ENCODE results near the gene BMP3. TPM values are rescaled to one million over a fixed set of nuclear protein-coding genes. Genes with fewer than 3 reads are reported as not detected.
A peak's percentile ranks its signal among the peaks of the same experiment; 100 is the strongest.

BMP3 gene
- polyA plus RNA-seq, 1 of the 3 experiments (the other 2 are of a cell fraction) = 0.12 TPM

DNA sequence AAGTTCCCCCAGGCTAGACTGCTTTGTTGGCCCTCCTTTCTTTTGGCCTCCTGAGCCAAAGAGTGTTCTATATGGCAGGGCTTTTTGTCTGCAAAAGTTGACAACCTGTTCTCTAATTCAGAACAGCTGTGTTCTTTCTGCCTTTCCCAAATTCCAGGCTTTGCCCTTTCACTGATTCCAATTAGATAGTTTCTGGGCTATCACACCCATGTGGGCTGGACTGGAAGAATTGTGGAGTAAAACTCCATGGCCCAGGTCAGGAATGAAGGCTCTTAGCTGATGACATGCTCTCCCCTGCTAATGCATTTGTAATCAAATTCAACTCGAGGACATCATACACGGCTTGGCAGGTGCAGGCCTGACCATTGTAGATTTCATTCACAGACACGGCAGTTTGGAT lies 19.4 kb downstream of the BMP3 start:
- Histone ChIP-seq H3K4me2 (no peak overlapping the region), H3K9ac (no peak overlapping the region), H2AFZ (ENCODE audit: low read depth) (no peak overlapping the region), H3K4me3 (ENCODE audit: low read depth in 2 of 2, low read length in 1 of 2) (no peak overlapping the region), H3F3A (replicated peaks; ENCODE audit: insufficient read depth) (no peaks in the 10 kb centered on the region), H3K79me2 (ENCODE audit: insufficient read depth) (no peaks in the 10 kb centered on the region), H3K27ac (ENCODE audit: low read depth in 2 of 2, low read length in 1 of 2) (no peak overlapping the region), H3K9me3 (no peaks in the 10 kb centered on the region), H4K20me1 (ENCODE audit: insufficient read depth) (no peaks in the 10 kb centered on the region), H3K36me3 (replicated peaks in 1 of 2; ENCODE audit: control insufficient read depth in 1 of 2, insufficient read depth in 2 of 2, low read length in 1 of 2) (no peaks in the 10 kb centered on the region), H3K27me3 (ENCODE audit: insufficient read depth) (no peaks in the 10 kb centered on the region; the same call in 1 of the 2 replicates), H3K9me2 (no peaks in the 10 kb centered on the region), H3K4me1 (ENCODE audit: control insufficient read depth in 1 of 2, insufficient read depth in 2 of 2, low read depth in 1 of 2, low read length in 1 of 2) (no peaks in the 10 kb centered on the region)
- 5% methylated on average over 3 of the region's 3 CpGs for WGBS (ENCODE audit: low lambda C conversion rate)
- ChIA-PET CTCF (interaction anchor here (0.9 to 4.4 kb wide), 2 partner anchors 10 to 60 kb away, joined by 3 to 26 read pairs; no protein-coding TSS in a partner anchor), POLR2A (no interaction called here)
- DNase-seq = no peak
- no peak for TF ChIP-seq EP300 (IDR thresholded peaks at IDR 0.05; ENCODE audit: borderline replicate concordance in 1 of 2, low read depth in 1 of 2, low read length in 1 of 2)
- TF ChIP-seq JUND (IDR thresholded peaks at IDR 0.05) = no peak
- TF ChIP-seq FOXJ3 (CRISPR knock-in tag; IDR thresholded peaks at IDR 0.05) = no peak
- no peak for TF ChIP-seq FOSL2 (IDR thresholded peaks at IDR 0.05; ENCODE audit: borderline replicate concordance, low read depth)
- TF ChIP-seq, protein P1, sequence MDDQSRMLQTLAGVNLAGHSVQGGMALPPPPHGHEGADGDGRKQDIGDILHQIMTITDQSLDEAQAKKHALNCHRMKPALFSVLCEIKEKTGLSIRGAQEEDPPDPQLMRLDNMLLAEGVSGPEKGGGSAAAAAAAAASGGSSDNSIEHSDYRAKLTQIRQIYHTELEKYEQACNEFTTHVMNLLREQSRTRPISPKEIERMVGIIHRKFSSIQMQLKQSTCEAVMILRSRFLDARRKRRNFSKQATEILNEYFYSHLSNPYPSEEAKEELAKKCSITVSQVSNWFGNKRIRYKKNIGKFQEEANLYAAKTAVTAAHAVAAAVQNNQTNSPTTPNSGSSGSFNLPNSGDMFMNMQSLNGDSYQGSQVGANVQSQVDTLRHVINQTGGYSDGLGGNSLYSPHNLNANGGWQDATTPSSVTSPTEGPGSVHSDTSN (IDR thresholded peaks at IDR 0.05) = no peak
- no peak for TF ChIP-seq MEF2A (IDR thresholded peaks at IDR 0.05; ENCODE audit: borderline replicate concordance, low read depth)

DNA sequence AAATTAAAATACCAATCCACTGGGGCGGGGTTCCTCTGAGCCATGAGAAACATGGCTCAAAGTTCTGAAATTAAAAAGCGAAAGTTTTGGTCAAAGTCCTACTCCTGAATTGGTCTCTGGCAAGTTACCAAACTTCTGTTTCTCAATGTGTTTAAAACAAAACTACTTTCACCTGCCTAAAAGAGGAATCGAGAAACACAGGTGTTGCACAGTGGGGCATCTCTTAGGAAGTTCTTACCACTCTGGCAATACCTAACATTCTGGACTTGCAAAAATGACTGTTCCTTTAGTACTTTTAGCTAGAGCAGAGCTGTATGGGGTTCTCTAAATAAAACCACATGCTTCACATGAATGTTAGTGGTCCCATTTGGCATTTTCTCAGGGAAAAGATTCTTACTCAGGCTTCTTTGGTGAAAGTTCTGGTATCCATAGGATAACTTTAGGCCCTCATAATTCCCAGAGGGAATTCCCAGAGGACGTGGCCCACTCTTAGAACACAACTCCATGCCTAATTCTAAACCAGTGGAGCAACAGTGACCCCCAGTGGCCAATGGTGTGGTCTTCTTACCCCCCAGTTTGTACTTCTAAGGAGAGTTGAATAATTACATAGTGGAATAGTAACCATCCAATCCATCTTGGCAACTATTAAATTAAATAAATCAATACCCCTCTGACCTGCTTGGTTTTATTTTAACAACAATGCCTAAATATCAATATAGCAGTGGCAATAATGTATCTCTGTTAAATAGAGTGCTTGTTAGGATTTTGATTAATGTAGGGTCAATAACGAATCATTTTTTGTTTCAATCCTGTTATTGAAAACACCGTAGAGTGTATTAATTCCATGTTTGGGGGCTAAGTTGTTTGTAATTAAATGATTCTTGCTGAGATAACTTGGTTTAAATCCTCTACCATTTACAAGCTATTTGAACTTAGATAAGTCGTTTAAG lies 21.9 kb downstream of the BMP3 start:
- Histone ChIP-seq H3K36me3 (replicated peaks in 1 of 2; ENCODE audit: control insufficient read depth in 1 of 2, insufficient read depth in 2 of 2, low read length in 1 of 2) (no peaks in the 10 kb centered on the region), H3K9me3 (no peaks in the 10 kb centered on the region), H3K9me2 (no peaks in the 10 kb centered on the region), H3K4me3 (ENCODE audit: low read depth in 2 of 2, low read length in 1 of 2) (no peak overlapping the region; a peak in 1 of 4 replicates), H3K27ac (ENCODE audit: low read depth in 2 of 2, low read length in 1 of 2) (no peak overlapping the region), H3F3A (replicated peaks; ENCODE audit: insufficient read depth) (no peaks in the 10 kb centered on the region), H2AFZ (ENCODE audit: low read depth) (no peak overlapping the region), H3K79me2 (ENCODE audit: insufficient read depth) (no peaks in the 10 kb centered on the region), H3K4me1 (ENCODE audit: control insufficient read depth in 1 of 2, insufficient read depth in 2 of 2, low read depth in 1 of 2, low read length in 1 of 2) (no peaks in the 10 kb centered on the region), H4K20me1 (ENCODE audit: insufficient read depth) (no peaks in the 10 kb centered on the region), H3K9ac (no peak overlapping the region), H3K4me2 (no peak overlapping the region), H3K27me3 (ENCODE audit: insufficient read depth) (no peaks in the 10 kb centered on the region; the same call in 1 of the 2 replicates)
- 4% methylated on average over 7 of the region's 7 CpGs for WGBS (ENCODE audit: low lambda C conversion rate)
- ChIA-PET POLR2A (no interaction called here), CTCF (interaction anchor here (0.7 to 4.4 kb wide), 7 partner anchors 10 to 789 kb away, joined by 3 to 26 read pairs (median 3); no protein-coding TSS in a partner anchor)
- peak; percentile 20 for DNase-seq
- TF ChIP-seq, protein P2, sequence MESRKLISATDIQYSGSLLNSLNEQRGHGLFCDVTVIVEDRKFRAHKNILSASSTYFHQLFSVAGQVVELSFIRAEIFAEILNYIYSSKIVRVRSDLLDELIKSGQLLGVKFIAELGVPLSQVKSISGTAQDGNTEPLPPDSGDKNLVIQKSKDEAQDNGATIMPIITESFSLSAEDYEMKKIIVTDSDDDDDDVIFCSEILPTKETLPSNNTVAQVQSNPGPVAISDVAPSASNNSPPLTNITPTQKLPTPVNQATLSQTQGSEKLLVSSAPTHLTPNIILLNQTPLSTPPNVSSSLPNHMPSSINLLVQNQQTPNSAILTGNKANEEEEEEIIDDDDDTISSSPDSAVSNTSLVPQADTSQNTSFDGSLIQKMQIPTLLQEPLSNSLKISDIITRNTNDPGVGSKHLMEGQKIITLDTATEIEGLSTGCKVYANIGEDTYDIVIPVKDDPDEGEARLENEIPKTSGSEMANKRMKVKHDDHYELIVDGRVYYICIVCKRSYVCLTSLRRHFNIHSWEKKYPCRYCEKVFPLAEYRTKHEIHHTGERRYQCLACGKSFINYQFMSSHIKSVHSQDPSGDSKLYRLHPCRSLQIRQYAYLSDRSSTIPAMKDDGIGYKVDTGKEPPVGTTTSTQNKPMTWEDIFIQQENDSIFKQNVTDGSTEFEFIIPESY (IDR thresholded peaks at IDR 0.05; ENCODE audit: borderline replicate concordance, low read depth) = no peak
- TF ChIP-seq, protein P3, sequence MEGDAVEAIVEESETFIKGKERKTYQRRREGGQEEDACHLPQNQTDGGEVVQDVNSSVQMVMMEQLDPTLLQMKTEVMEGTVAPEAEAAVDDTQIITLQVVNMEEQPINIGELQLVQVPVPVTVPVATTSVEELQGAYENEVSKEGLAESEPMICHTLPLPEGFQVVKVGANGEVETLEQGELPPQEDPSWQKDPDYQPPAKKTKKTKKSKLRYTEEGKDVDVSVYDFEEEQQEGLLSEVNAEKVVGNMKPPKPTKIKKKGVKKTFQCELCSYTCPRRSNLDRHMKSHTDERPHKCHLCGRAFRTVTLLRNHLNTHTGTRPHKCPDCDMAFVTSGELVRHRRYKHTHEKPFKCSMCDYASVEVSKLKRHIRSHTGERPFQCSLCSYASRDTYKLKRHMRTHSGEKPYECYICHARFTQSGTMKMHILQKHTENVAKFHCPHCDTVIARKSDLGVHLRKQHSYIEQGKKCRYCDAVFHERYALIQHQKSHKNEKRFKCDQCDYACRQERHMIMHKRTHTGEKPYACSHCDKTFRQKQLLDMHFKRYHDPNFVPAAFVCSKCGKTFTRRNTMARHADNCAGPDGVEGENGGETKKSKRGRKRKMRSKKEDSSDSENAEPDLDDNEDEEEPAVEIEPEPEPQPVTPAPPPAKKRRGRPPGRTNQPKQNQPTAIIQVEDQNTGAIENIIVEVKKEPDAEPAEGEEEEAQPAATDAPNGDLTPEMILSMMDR (IDR thresholded peaks at IDR 0.05) = peak; percentile 87
- TF ChIP-seq SMC3 (IDR thresholded peaks at IDR 0.05; ENCODE audit: low read depth, low read length) (peak; percentile 51), RAD21 (IDR thresholded peaks at IDR 0.05; ENCODE audit: low read length) (peak; percentile 70)
